ENCODE measurements around the gene HLA-B. TPM values are rescaled to one million over a fixed set of nuclear protein-coding genes. Genes with fewer than 3 reads are reported as not detected.

The HLA-B gene
- 19.9 to 38.0 TPM (median 25.5 TPM) in 5 replicates for total RNA-seq (2022; extraction: Qiagen RNA extraction; ENCODE audit: low read depth)

DNA sequence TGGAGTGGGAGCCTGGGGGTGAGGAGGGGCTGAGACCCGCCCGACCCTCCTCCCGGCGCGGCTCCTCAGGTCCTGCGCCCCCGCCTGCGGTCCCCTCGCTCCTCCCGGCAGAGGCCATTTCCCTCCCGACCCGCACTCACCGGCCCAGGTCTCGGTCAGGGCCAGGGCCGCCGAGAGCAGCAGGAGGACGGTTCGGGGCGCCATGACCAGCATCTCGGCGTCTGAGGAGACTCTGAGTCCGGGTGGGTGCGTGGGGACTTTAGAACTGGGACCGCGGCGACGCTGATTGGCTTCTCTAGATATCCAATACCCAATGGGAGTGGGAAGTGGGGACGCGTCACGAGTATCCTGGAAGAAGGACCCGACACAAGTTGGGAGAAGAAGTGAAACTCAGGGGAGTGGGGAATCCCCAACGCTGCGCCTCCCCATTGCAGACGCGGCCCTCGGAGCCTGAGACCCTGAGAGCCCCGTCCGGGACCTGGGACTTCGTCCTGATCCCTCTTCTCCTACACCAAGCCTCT lies at the start of gene HLA-B:
HLA-B (minus strand) TSS at position 234 of the 521 bp plus-strand sequence; CDS start at position 213, 21 bp downstream.

DNA sequence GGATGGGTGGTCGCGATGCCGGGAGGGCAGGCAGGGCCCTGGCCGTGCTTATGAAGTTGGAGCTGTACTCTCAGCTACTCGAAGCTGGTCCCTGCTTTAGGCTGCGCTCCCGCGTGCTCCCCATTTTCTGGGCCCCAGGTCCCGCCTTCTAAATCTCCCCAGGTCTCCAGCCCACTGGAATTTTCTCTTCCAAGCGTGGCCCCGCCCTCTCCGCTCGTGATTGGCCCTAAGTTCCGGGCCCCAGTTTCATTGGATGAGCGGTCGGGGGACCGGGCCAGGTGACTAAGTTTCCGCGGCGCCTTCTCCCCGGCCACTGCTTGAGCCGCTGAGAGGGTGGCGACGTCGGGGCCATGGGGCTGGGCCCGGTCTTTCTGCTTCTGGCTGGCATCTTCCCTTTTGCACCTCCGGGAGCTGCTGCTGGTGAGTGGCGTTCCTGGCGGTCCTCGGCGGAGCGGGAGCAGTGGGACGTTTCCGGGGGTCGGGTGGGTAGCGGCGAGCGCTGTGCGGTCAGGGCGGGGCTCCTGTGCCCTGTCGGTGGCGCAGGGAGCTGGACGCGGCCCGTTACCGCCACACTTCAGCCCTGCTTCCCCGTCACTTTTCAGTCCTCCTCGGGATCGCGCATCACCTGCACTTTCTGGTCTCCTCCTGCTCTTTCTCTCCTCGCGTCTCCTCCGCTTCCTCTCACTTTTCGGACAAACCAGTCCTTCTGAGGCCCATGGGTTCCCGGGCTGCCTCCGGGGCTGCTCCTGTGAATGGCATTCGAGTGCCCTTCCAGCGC lies 46.5 kb upstream of the HLA-B start, which contains the start of gene MICA:
MICA (plus strand) TSS at position 313 of the 778 bp plus-strand sequence; CDS start at position 351, 38 bp downstream.

Other genes starting within 250 kb of the HLA-B start
- not detected in 5 replicates for gene C6orf15, start 244.6 kb downstream of the HLA-B start, total RNA-seq (2022; extraction: Qiagen RNA extraction; ENCODE audit: low read depth)
- gene PSORS1C1, start 242.4 kb downstream of the HLA-B start, total RNA-seq (2022; extraction: Qiagen RNA extraction; ENCODE audit: low read depth) = 4.4 to 7.5 TPM (median 6.1 TPM) in 5 replicates
- not detected in 5 replicates for gene CDSN, start 236.7 kb downstream of the HLA-B start, total RNA-seq (2022; extraction: Qiagen RNA extraction; ENCODE audit: low read depth)
- gene PSORS1C2, start 218.1 kb downstream of the HLA-B start, total RNA-seq (2022; extraction: Qiagen RNA extraction; ENCODE audit: low read depth) = not detected in 5 replicates
- 6.3 to 7.9 TPM (median 7.7 TPM) in 5 replicates for gene CCHCR1, start 199.4 kb downstream of the HLA-B start, total RNA-seq (2022; extraction: Qiagen RNA extraction; ENCODE audit: low read depth)
- gene TCF19, start 198.6 kb downstream of the HLA-B start, total RNA-seq (2022; extraction: Qiagen RNA extraction; ENCODE audit: low read depth) = 11.9 to 14.7 TPM (median 12.7 TPM) in 5 replicates
- 7.4 to 10.9 TPM (median 9.5 TPM) in 5 replicates for gene POU5F1, start 186.5 kb downstream of the HLA-B start, total RNA-seq (2022; extraction: Qiagen RNA extraction; ENCODE audit: low read depth)
- gene HLA-C, start 85.1 kb downstream of the HLA-B start, total RNA-seq (2022; extraction: Qiagen RNA extraction; ENCODE audit: low read depth) = 46.6 to 55.0 TPM (median 51.9 TPM) in 5 replicates
- gene MICA, start 46.4 kb upstream of the HLA-B start, total RNA-seq (2022; extraction: Qiagen RNA extraction; ENCODE audit: low read depth) = 28.4 to 32.1 TPM (median 31.4 TPM) in 5 replicates
- 6.2 to 8.4 TPM (median 7.1 TPM) in 5 replicates for gene MICB, start 141.0 kb upstream of the HLA-B start, total RNA-seq (2022; extraction: Qiagen RNA extraction; ENCODE audit: low read depth)
- gene MCCD1, start 171.8 kb upstream of the HLA-B start, total RNA-seq (2022; extraction: Qiagen RNA extraction; ENCODE audit: low read depth) = not detected in 5 replicates
- 324 to 377 TPM (median 358 TPM) in 5 replicates for gene DDX39B, start 184.8 kb upstream of the HLA-B start, total RNA-seq (2022; extraction: Qiagen RNA extraction; ENCODE audit: low read depth)
- gene ATP6V1G2, start 189.4 kb upstream of the HLA-B start, total RNA-seq (2022; extraction: Qiagen RNA extraction; ENCODE audit: low read depth) = 0.55 to 1.2 TPM (median 0.83 TPM) in 5 replicates
- 10.4 to 11.2 TPM (median 11.1 TPM) in 5 replicates for gene NFKBIL1, start 190.4 kb upstream of the HLA-B start, total RNA-seq (2022; extraction: Qiagen RNA extraction; ENCODE audit: low read depth)
- 0.17 to 0.34 TPM in 2 of 5 replicates, not detected in the others for gene LTA, start 215.1 kb upstream of the HLA-B start, total RNA-seq (2022; extraction: Qiagen RNA extraction; ENCODE audit: low read depth)
- 0.16 TPM in 1 of 5 replicates, not detected in the others for gene TNF, start 218.4 kb upstream of the HLA-B start, total RNA-seq (2022; extraction: Qiagen RNA extraction; ENCODE audit: low read depth)
- gene LTB, start 225.2 kb upstream of the HLA-B start, total RNA-seq (2022; extraction: Qiagen RNA extraction; ENCODE audit: low read depth) = 0.21 to 0.65 TPM (median 0.29 TPM) in 4 of 5 replicates, not detected in the other
- 0.30 to 0.66 TPM in 2 of 5 replicates, not detected in the others for gene LST1, start 229.1 kb upstream of the HLA-B start, total RNA-seq (2022; extraction: Qiagen RNA extraction; ENCODE audit: low read depth)
- not detected in 5 replicates for gene NCR3, start 235.8 kb upstream of the HLA-B start, total RNA-seq (2022; extraction: Qiagen RNA extraction; ENCODE audit: low read depth)